ENCODE data around the gene NLN. TPM values are rescaled to one million over a fixed set of nuclear protein-coding genes. Genes with fewer than 3 reads are reported as not detected.
"Not testable (repeated sequence)": the region's sequence is repeated elsewhere in the genome, so short reads cannot be mapped to it uniquely, and the experiment has no call there.

The NLN gene
- total and polyA plus RNA-seq, 2 of the 4 experiments (the other 2 are of a cell fraction): 19.1 to 37.1 TPM

- H4K5ac ChIP-seq (ENCODE audit: low read depth, low read length); H3K36me3 ChIP-seq (ENCODE audit: control insufficient read depth, insufficient read depth, low read length); POLR2A ChIA-PET (ENCODE audit: unreplicated experiment); H3K56ac ChIP-seq (ENCODE audit: extremely low read depth, insufficient read depth, low read length); H4K8ac ChIP-seq (ENCODE audit: low read depth in 2 of 2, low read length in 2 of 2); CTCF ChIA-PET; H2BK15ac ChIP-seq (ENCODE audit: low read depth, low read length); H2BK20ac ChIP-seq (ENCODE audit: low read depth, low read length); BruUV-seq (replicated peaks); H3K4me3 ChIP-seq (ENCODE audit: insufficient read depth, low read depth, low read length); dilution Hi-C loops (cut with HindIII; ENCODE audit: low sequenced_read_pairs, unreplicated experiment); H3K14ac ChIP-seq (replicated peaks; ENCODE audit: low read depth, low read length); H4K91ac ChIP-seq (ENCODE audit: insufficient read depth, low read depth, low read length); H3K4me2 ChIP-seq (ENCODE audit: low read depth, low read length); H2AK9ac ChIP-seq (replicated peaks; ENCODE audit: low read depth, low read length, poor library complexity); ATAC-seq (ENCODE audit: low read depth); intact Hi-C loops (cut with micrococcal nuclease); H2BK120ac ChIP-seq (ENCODE audit: low read depth, low read length); H3K79me1 ChIP-seq (ENCODE audit: low read depth in 1 of 2, low read length in 2 of 2); H2AFZ ChIP-seq (replicated peaks; ENCODE audit: low read length, poor library complexity); H3K4me1 ChIP-seq (ENCODE audit: control insufficient read depth, insufficient read depth, low read length); H3K4ac ChIP-seq (ENCODE audit: low read depth, low read length); H2BK5ac ChIP-seq (ENCODE audit: low read depth, low read length, poor library complexity, severe bottlenecking); H3K27ac ChIP-seq (ENCODE audit: insufficient read depth, low read length); H2AK5ac ChIP-seq (ENCODE audit: low read depth, low read length); H3K9me3 ChIP-seq (ENCODE audit: control insufficient read depth, insufficient read depth, low read length); H3K23ac ChIP-seq (ENCODE audit: low read depth, low read length); H4K20me1 ChIP-seq (ENCODE audit: insufficient read depth, low read length); H3K27me3 ChIP-seq (ENCODE audit: control insufficient read depth, insufficient read depth, low read length); H3K9me1 ChIP-seq (ENCODE audit: insufficient read depth, low read length); H3K18ac ChIP-seq (ENCODE audit: low read depth, low read length); H3K9ac ChIP-seq (ENCODE audit: low read depth, low read length); in situ Hi-C loops (cut with MboI; ENCODE audit: low sequenced_read_pairs); DNase-seq: not testable (repeated sequence)
- no CpG with 5 or more reads among the region's 5 CpGs for WGBS, 2 experiments (ENCODE audit: extremely low coverage in 2 of 2, insufficient read length in 1 of 2)
Observed at GRCh38 chr5:65847019-65847418, 125.0 kb downstream of the NLN start.

- dilution Hi-C loops (cut with HindIII; ENCODE audit: low sequenced_read_pairs, unreplicated experiment); H3K4ac ChIP-seq (ENCODE audit: low read depth, low read length); H3K4me1 ChIP-seq (ENCODE audit: control insufficient read depth, insufficient read depth, low read length); H2AK5ac ChIP-seq (ENCODE audit: low read depth, low read length); intact Hi-C loops (cut with micrococcal nuclease); H4K20me1 ChIP-seq (ENCODE audit: insufficient read depth, low read length); CTCF ChIA-PET; H4K91ac ChIP-seq (ENCODE audit: insufficient read depth, low read depth, low read length); H3K9ac ChIP-seq (ENCODE audit: low read depth, low read length); POLR2A ChIA-PET (ENCODE audit: unreplicated experiment); H3K23ac ChIP-seq (ENCODE audit: low read depth, low read length); H2AFZ ChIP-seq (replicated peaks; ENCODE audit: low read length, poor library complexity); ATAC-seq (ENCODE audit: low read depth); H2BK20ac ChIP-seq (ENCODE audit: low read depth, low read length); in situ Hi-C loops (cut with MboI; ENCODE audit: low sequenced_read_pairs); H4K8ac ChIP-seq (ENCODE audit: low read depth in 2 of 2, low read length in 2 of 2); H3K56ac ChIP-seq (ENCODE audit: extremely low read depth, insufficient read depth, low read length); H3K18ac ChIP-seq (ENCODE audit: low read depth, low read length); H4K5ac ChIP-seq (ENCODE audit: low read depth, low read length); H3K9me1 ChIP-seq (ENCODE audit: insufficient read depth, low read length); H2BK120ac ChIP-seq (ENCODE audit: low read depth, low read length); DNase-seq; H3K4me2 ChIP-seq (ENCODE audit: low read depth, low read length); H3K14ac ChIP-seq (replicated peaks; ENCODE audit: low read depth, low read length); H3K9me3 ChIP-seq (ENCODE audit: control insufficient read depth, insufficient read depth, low read length); H3K4me3 ChIP-seq (ENCODE audit: insufficient read depth, low read depth, low read length); H2BK15ac ChIP-seq (ENCODE audit: low read depth, low read length); H3K79me1 ChIP-seq (ENCODE audit: low read depth in 1 of 2, low read length in 2 of 2); H2BK5ac ChIP-seq (ENCODE audit: low read depth, low read length, poor library complexity, severe bottlenecking); H3K27me3 ChIP-seq (ENCODE audit: control insufficient read depth, insufficient read depth, low read length); H3K36me3 ChIP-seq (ENCODE audit: control insufficient read depth, insufficient read depth, low read length); BruUV-seq (replicated peaks); H3K27ac ChIP-seq (ENCODE audit: insufficient read depth, low read length); H2AK9ac ChIP-seq (replicated peaks; ENCODE audit: low read depth, low read length, poor library complexity): not testable (repeated sequence)
- no CpG with 5 or more reads among the region's 1 CpG for WGBS, 2 experiments (ENCODE audit: extremely low coverage in 2 of 2, insufficient read length in 1 of 2)
Observed at GRCh38 chr5:65849918-65850317, 127.9 kb downstream of the NLN start.
